ENCODE data around the gene RPS6KA5.
A peak's percentile ranks its signal among the peaks of the same experiment; 100 is the strongest.

The RPS6KA5 gene

DNA sequence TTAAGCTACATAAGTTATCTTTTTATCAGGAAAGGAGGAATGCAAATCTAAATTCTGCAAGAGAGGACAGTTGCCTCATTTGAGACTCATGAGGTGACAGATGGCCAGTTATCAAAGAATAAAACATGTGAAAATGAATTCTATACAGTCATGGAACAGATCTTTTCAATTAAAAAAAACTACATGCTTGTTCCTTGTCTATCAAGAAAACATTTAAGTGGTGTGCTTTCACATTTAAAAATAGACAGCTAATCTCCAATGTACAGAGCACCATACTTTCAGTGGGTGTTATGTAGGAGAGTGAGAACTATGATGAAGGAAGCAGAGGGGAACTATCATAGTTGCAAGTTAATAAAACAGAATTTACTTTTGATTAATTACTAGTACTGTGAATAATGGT is 167.5 kb downstream of the RPS6KA5 start:
- H3K27me3 Mint-ChIP-seq, result no peaks in the 10 kb centered on the region

DNA sequence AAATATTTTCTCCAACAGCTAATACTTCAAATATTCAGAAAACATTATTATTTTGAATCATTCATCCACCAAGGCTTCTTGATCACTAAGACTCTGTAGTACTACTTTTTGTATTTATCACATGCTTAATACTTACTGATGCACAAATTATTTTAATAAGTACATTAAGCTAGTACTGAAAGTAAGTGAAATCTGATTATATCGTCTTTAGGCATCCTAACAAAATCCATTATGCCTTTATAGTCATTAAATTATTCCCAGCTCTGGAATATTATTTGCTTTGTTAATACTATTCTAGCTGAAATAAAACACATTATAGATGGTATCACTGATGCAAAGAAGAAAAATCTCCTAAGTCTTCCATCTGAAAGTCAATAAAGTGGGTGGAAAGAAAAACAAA is 169.1 kb downstream of the RPS6KA5 start:
- ATAC-seq (replicated peaks), result no peak

More for the DNA sequence above, 167.5 kb downstream of the RPS6KA5 start:
- H3K27ac Mint-ChIP-seq, result no peak overlapping the region
- ATAC-seq (replicated peaks) (no peak), DNase-seq (no peak)
- H3K9me3 Mint-ChIP-seq, result no peaks in the 10 kb centered on the region
- no peak overlapping the region for H3K4me3 Mint-ChIP-seq
- peaks cover 0 to 8% of the 10 kb centered on the region in 2 donors for H3K4me1 Mint-ChIP-seq
- H3K36me3 Mint-ChIP-seq, result peaks cover 0 to 15% of the 10 kb centered on the region in 2 donors

DNA sequence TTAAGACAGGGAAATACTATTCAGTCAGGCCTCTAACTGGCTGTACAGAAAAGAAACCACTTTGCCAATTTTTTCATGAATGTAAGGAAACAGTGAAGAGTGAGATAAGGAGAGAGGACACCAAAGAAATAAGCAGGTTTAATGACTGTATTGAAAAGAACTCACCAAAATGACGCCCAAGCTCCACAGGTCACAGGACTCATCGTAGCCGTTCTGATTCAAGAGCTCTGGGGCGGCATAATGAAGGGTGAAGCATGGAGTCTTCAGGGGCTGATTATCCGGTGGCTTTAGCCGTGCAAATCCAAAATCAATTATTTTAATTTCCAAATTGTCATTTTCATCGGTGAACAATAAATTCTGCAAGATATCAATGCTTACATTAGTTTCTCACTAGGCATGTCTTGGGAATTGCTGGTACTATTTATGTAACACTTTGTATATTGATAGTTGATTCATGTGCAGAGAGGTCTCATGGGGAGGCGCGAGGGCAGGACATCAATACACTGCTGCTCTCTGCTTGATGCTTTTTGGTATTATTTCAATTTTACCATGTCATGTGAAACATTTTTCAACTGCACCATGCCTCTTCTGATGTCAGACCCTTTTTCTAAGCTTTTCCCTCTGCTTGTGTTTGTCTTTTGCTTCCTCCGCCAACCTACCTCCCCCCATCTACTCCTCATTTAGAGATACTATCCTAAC is 170.0 kb downstream of the RPS6KA5 start:
- peaks cover 0 to 8% of the 10 kb centered on the region in 2 donors for H3K4me1 Mint-ChIP-seq
- H3K27me3 Mint-ChIP-seq, result no peaks in the 10 kb centered on the region
- no peak overlapping the region for H3K4me3 Mint-ChIP-seq
- DNase-seq (no peak), ATAC-seq (replicated peaks) (no peak)
- H3K9me3 Mint-ChIP-seq, result no peaks in the 10 kb centered on the region
- no peak overlapping the region for H3K27ac Mint-ChIP-seq
- H3K36me3 Mint-ChIP-seq, result peaks cover 0 to 8% of the 10 kb centered on the region in 2 donors

More for the DNA sequence above, 169.1 kb downstream of the RPS6KA5 start:
- no peaks in the 10 kb centered on the region for H3K9me3 Mint-ChIP-seq
- no peak overlapping the region for H3K27ac Mint-ChIP-seq
- H3K4me1 Mint-ChIP-seq, result peaks cover 0 to 8% of the 10 kb centered on the region in 2 donors
- no peak for DNase-seq
- H3K36me3 Mint-ChIP-seq, result peaks cover 0 to 10% of the 10 kb centered on the region in 2 donors
- no peaks in the 10 kb centered on the region for H3K27me3 Mint-ChIP-seq
- H3K4me3 Mint-ChIP-seq, result no peak overlapping the region

DNA sequence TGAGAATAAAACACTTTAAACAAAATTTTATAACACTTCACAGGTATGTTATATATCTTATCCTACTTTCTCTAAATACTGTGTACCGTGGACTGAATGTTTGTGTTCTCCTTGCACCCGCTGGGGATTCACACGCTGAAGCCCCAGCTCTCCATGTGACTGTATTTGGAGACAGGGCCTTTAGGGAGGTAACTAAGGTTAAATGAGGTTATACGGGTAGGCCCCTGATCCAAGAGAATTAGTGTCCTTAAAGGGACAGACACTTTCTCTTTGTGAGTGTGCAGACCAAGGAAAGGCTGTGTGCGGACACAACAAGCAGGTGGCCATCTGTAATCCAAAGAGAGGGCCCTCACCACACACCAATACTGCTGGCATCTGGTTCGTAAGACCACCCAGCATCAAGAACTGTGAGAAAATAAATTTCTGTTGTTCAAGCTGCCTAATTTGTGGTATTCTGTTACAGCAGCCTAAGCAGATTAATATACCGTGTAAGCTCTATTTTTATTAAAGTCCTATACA is 174.1 kb downstream of the RPS6KA5 start:
- Mint-ChIP-seq H3K27me3 (no peaks in the 10 kb centered on the region), H3K27ac (no peak overlapping the region), H3K4me3 (no peak overlapping the region), H3K4me1 (no peaks in the 10 kb centered on the region), H3K9me3 (peaks cover 7 to 9% of the 10 kb centered on the region in 2 donors), H3K36me3 (peaks cover 20 to 23% of the 10 kb centered on the region in 2 donors)
- ATAC-seq (replicated peaks) (no peak), DNase-seq (no peak)

DNA sequence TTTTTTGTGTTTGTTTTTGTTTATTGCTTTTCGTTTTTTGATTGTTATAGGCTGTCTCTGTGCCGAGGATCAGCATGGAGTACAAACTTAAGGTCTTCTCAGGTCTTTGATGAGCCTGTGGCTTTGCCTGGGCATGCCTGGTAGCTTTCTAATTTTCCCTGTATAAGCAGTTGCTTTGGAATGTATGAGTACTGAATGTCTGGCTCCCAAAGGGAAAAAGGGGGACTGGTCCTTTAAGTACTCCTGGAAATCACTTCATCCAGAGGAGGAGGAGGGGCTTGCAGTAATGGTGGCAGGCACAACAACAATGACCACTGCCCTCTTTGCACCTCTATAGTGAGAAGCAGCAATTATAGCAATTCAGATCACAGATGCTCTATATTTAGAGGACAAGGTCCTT is 176.7 kb downstream of the RPS6KA5 start:
- Mint-ChIP-seq H3K36me3 (peaks cover 25 to 26% of the 10 kb centered on the region in 2 donors), H3K4me1 (no peaks in the 10 kb centered on the region), H3K27ac (no peak overlapping the region), H3K27me3 (no peaks in the 10 kb centered on the region), H3K4me3 (no peak overlapping the region), H3K9me3 (peaks cover 7 to 13% of the 10 kb centered on the region in 2 donors)
- ATAC-seq (replicated peaks), result no peak
- no peak for DNase-seq

DNA sequence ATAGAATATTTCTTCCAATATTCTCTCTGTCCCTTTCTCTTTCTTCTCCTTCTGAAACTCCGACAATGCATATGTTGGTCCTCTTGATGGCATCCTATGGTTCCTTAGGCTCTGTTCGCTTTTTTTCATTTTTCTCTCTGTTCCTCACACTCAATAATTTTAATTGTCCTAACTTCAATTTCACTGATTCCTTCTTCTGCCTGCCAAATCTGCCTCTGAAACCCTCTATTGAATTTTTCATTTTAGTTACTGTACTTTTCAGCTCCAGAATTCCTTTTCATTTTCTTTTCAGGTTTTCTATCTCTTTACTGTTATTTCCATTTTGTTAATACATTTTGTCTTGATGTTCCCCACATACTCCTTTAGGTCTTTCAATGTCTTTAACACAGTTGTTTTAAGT is 177.2 kb downstream of the RPS6KA5 start:
- Mint-ChIP-seq H3K36me3 (peaks cover 25 to 26% of the 10 kb centered on the region in 2 donors), H3K27me3 (no peaks in the 10 kb centered on the region), H3K4me1 (no peaks in the 10 kb centered on the region), H3K27ac (no peak overlapping the region), H3K4me3 (no peak overlapping the region), H3K9me3 (peaks cover 7 to 13% of the 10 kb centered on the region in 2 donors)
- no peak for DNase-seq
- ATAC-seq (replicated peaks), result no peak

DNA sequence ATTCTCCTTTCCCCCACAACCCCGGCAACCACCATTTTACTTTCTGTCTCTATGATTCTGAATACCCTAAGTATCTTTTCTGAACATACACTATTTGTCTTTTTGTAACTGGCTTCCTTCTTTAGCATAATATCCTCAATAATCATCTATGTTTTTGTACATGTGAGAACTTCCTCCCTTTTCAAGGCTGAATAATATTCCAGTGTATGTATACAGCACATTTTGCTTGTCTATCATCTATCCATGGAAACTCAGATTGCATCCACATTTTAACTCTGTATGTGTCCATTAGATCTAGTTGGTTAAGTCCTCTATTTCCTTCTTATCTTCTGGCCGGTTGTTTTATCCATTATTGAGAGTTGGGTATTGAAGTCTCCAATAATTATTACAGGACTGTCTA is 180.2 kb downstream of the RPS6KA5 start:
- Mint-ChIP-seq H3K27ac (no peak overlapping the region), H3K9me3 (peaks cover 8 to 13% of the 10 kb centered on the region in 2 donors), H3K36me3 (peaks cover 34 to 43% of the 10 kb centered on the region in 2 donors), H3K27me3 (no peaks in the 10 kb centered on the region), H3K4me3 (no peak overlapping the region), H3K4me1 (no peaks in the 10 kb centered on the region)
- ATAC-seq (replicated peaks), result no peak
- no peak for DNase-seq

DNA sequence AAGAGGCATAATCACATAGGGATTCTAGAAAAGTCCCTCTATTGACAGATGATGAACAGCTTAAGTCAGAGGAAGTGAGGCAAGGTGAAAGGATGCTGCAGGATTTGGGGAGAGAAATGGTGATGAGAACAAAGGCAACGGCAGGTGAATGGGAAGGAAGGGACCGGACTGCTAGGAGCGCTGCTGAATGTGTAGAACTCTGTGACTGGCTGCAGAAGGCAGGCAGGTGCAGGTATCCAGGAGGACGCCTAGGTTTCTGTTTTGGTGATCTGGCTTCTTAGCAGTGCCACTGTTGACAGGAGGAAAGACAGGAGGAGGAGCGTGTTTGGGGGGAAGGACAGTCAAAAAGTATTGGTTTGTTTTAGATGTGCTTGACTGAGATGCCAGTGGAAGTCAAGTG is 185.8 kb downstream of the RPS6KA5 start:
- DNase-seq (no peak), ATAC-seq (replicated peaks) (no peak)
- Mint-ChIP-seq H3K27me3 (no peaks in the 10 kb centered on the region), H3K4me1 (no peaks in the 10 kb centered on the region), H3K36me3 (peaks cover 21 to 39% of the 10 kb centered on the region in 2 donors), H3K4me3 (no peak overlapping the region), H3K27ac (no peak overlapping the region), H3K9me3 (peaks cover 0 to 2% of the 10 kb centered on the region in 2 donors)

DNA sequence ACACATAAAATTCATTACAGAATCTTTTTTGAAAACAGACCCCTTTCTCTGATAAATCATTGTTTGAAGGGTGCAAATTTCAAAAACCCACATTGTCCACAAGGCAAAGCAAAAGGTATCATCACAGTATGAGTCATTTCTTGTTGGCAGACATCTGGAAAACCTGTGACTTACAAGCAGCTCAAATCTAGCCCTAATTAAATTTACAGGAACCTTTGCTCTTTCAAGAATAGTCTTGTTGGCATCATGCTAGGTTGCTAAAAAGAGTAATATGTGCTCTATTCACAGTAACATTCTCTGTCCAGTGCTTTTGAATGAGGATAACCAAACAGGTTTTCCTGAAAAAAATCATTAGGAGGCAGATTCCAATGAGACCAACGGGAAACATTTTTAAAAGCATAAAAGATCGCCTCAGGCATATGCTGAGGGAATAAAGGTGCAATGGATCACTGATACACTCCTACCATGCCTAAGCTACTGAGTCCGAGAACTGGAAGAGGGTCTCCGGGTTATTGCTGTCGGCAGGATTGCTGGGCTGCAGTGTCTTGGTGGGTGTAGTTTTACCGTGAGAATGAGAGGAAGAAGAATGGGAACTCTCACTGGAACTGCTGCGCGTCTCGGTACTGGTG is 188.7 kb downstream of the RPS6KA5 start:
- DNase-seq, result no peak
- Mint-ChIP-seq H3K27ac (no peak overlapping the region), H3K4me3 (no peak overlapping the region), H3K9me3 (peaks cover 0 to 2% of the 10 kb centered on the region in 2 donors), H3K27me3 (no peaks in the 10 kb centered on the region), H3K36me3 (peaks cover 18 to 28% of the 10 kb centered on the region in 2 donors), H3K4me1 (no peaks in the 10 kb centered on the region)
- no peak for ATAC-seq (replicated peaks)

DNA sequence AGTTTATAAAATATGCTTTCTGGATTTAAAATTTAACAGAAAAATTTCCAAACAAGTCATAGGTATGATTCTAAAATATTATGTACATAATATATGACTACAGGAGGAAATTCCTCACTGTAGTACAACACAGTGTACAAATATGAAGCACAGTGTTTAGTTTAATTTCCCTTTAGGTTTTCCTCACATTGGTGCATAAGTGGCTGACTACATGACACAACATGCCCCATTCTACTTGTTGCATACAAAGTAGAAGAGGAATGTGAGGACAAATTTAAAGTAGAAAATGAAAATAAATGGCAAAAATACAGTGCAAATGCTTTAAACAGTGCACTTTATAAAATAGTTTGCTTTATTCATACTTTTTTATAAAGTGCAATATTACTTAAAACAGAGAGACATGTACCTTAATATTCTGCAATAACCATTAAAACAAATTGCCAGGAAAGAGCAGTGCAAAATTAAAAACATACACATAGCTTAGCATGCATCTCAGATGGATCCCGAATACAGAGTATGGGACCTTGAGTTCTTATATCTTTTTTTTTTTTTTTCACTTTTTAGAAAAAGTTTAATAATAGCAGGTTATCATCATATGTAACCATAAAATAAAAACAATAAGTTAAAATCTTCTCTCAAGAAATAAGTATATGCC is 189.4 kb downstream of the RPS6KA5 start:
- H3K36me3 Mint-ChIP-seq, result peaks cover 13 to 23% of the 10 kb centered on the region in 2 donors
- no peak for ATAC-seq (replicated peaks)
- no peak overlapping the region for H3K4me3 Mint-ChIP-seq

DNA sequence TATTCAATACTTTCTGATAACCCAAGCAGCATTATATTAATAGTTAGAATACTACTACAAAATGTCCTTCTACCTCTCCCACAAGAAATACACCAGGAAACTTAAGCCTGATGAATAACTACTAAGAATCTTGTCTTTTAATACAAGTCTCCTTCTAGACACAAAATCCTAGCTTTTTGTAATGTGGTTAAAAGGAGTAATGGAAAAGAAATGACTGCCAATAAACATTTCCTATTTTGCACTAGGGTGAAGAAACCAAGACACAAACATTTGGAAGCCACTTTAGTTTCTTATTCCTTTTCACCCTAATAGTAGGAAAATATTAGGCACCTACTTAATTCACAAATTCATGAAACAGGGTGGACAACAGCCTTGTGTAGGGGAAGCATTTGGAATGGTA is 192.9 kb downstream of the RPS6KA5 start:
- no peaks in the 10 kb centered on the region for H3K9me3 Mint-ChIP-seq
- no peak overlapping the region for H3K4me3 Mint-ChIP-seq
- no peak for DNase-seq
- no peak for ATAC-seq (replicated peaks)
- H3K27ac Mint-ChIP-seq, result no peak overlapping the region
- H3K27me3 Mint-ChIP-seq, result no peaks in the 10 kb centered on the region
- H3K4me1 Mint-ChIP-seq, result peaks cover 2 to 10% of the 10 kb centered on the region in 2 donors
- peaks cover 3 to 15% of the 10 kb centered on the region in 2 donors for H3K36me3 Mint-ChIP-seq

More for the DNA sequence above, 189.4 kb downstream of the RPS6KA5 start:
- H3K4me1 Mint-ChIP-seq, result no peaks in the 10 kb centered on the region
- H3K27me3 Mint-ChIP-seq, result no peaks in the 10 kb centered on the region
- no peak overlapping the region for H3K27ac Mint-ChIP-seq
- no peaks in the 10 kb centered on the region for H3K9me3 Mint-ChIP-seq
- no peak for DNase-seq

DNA sequence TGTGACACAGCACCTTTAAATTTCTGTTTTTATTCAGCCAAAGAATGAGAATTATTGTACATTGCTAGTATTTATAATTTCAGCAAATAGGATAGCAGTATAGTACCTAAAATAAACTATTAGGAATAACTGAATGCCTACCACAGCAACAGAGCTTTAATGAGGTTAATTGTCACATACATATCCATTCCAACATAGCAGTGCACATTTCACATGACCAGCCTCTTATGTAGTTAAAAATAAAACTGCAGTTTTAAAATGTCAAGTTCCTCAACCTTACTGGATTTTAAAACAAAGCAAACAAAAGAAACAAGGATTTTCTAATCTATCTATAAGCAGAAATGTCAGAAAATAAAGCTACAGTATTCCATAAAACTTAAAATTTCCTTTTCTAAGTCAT is 193.6 kb downstream of the RPS6KA5 start:
- H3K36me3 Mint-ChIP-seq, result peaks cover 2 to 15% of the 10 kb centered on the region in 2 donors
- no peak for DNase-seq
- no peak overlapping the region for H3K4me3 Mint-ChIP-seq
- H3K27me3 Mint-ChIP-seq, result no peaks in the 10 kb centered on the region
- H3K9me3 Mint-ChIP-seq, result no peaks in the 10 kb centered on the region
- no peak for ATAC-seq (replicated peaks)
- no peak overlapping the region for H3K27ac Mint-ChIP-seq
- peaks cover 2 to 10% of the 10 kb centered on the region in 2 donors for H3K4me1 Mint-ChIP-seq

DNA sequence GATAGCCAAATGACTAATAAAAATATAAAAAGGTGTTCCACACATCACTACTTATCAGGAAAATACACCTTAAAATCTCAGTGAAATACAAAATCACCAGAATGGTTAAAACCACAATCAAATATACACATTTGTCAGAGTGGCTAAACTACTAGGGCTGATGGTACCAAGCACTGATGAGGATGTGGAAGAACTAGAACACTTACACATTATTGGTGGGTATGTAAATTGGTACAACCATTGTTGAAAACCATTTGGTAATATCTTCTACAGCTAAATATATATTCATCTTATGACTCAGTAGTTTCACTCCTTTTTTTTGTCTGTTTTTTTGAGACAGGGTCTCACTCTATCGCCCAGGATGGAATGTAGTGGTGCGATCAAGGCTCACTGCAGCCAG is 195.7 kb downstream of the RPS6KA5 start:
- Mint-ChIP-seq H3K4me1 (peaks cover 2 to 10% of the 10 kb centered on the region in 2 donors), H3K36me3 (peaks cover 0 to 13% of the 10 kb centered on the region in 2 donors), H3K27ac (no peak overlapping the region), H3K4me3 (no peak overlapping the region), H3K9me3 (no peaks in the 10 kb centered on the region), H3K27me3 (no peaks in the 10 kb centered on the region)
- peak in 1 of 2 donors; percentile 31 for ATAC-seq (replicated peaks)
- no peak for DNase-seq

DNA sequence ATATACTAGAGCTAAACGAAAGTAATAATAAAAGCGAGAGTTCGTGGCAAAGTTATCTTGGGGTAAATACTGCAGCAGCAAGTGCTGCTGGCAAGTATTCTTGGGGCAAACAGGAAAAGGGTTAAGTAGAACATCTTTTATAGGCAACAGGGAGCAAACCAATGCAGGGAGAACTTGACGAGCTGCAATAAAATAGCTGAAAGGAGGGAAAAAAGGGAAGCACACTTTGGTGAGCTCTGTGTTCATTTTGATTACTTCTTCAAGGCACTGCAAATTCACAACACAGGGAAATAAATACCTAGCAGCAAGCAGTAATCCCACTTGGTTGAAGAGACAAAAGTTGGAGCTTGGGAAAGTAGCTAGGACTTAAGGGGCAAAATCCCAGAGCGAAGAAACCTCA is 201.9 kb downstream of the RPS6KA5 start:
- no peak for DNase-seq
- H3K4me3 Mint-ChIP-seq, result no peak overlapping the region
- H3K27ac Mint-ChIP-seq, result no peak overlapping the region
- ATAC-seq (replicated peaks), result no peak
- H3K4me1 Mint-ChIP-seq, result peaks cover 0 to 3% of the 10 kb centered on the region in 2 donors
- no peaks in the 10 kb centered on the region for H3K9me3 Mint-ChIP-seq
- H3K36me3 Mint-ChIP-seq, result peaks cover 3% of the 10 kb centered on the region in 2 donors
- H3K27me3 Mint-ChIP-seq, result no peaks in the 10 kb centered on the region
